Stomach (tissue), 4 donors: Measurements from ENCODE around the gene CD59.

Experiments
- POLR2AphosphoS5 ChIP-seq, 3 donors: sonication (generic); formaldehyde crosslinking; IDR thresholded peaks; one replicate each; pipeline ENCODE4 v1.6.1; 2016; ENCODE audit warnings: antibody characterized with exemption in 3 of 3
- TF ChIP-seq, protein P1 (sequence below), 7 experiments: fragments of 450-650 bp in 4 of 7; fragments of 200-600 bp in 3 of 7; sonication (generic) in 3 of 7; IDR thresholded peaks; one replicate each; pipeline ENCODE4 v1.5.1; 2016 to 2019; ENCODE audit warnings: antibody characterized with exemption in 7 of 7, control low read depth in 2 of 7, mild to moderate bottlenecking in 1 of 7

DNA sequence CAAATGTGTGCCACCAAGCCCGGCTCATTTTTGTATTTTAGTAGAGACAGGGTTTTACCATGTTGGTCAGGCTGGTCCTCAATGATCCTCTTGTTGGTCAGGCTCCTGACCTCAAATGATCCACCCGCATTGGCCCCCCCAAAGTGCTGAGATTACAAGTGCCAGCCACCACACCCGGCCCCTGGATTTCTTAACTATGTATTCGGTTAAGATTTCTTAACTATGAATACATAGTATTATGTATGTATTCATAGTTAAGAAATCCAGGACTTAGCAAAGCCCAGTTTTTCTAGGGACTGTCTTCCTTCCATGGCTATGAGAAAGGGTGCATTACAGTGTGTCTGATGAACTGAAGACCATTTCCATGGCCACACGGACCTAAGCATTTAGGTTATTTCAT, 37.3 kb downstream of the CD59 start:
- TF ChIP-seq, protein P1, sequence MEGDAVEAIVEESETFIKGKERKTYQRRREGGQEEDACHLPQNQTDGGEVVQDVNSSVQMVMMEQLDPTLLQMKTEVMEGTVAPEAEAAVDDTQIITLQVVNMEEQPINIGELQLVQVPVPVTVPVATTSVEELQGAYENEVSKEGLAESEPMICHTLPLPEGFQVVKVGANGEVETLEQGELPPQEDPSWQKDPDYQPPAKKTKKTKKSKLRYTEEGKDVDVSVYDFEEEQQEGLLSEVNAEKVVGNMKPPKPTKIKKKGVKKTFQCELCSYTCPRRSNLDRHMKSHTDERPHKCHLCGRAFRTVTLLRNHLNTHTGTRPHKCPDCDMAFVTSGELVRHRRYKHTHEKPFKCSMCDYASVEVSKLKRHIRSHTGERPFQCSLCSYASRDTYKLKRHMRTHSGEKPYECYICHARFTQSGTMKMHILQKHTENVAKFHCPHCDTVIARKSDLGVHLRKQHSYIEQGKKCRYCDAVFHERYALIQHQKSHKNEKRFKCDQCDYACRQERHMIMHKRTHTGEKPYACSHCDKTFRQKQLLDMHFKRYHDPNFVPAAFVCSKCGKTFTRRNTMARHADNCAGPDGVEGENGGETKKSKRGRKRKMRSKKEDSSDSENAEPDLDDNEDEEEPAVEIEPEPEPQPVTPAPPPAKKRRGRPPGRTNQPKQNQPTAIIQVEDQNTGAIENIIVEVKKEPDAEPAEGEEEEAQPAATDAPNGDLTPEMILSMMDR (IDR thresholded peaks at IDR 0.05) = no peak
- TF ChIP-seq POLR2AphosphoS5 (IDR thresholded peaks at IDR 0.05) = no peak
